Measurements from ENCODE around the gene SLC12A4. TPM values are rescaled to one million over a fixed set of nuclear protein-coding genes. Genes with fewer than 3 reads are reported as not detected.

The SLC12A4 gene
- total and polyA plus RNA-seq, 2 experiments from 2014 or later, result 19.9 to 53.0 TPM

Small RNAs within 50 kb of the gene (small RNA-seq; reads per million reads assigned to genes)
- gene RNU6-359P (ENCODE audit: low replicate concordance), result not detected

Other genes with a start within 250 kb of the SLC12A4 start
- 27.5 and 34.3 TPM in 2 replicates for gene GFOD2, start 249.3 kb downstream of the SLC12A4 start, total RNA-seq (2014; rRNA removed; shearing (Covaris generic))
- 16.5 and 19.3 TPM in 2 replicates for gene GFOD2, start 249.3 kb downstream of the SLC12A4 start, polyA plus RNA-seq (2016; fragmentation: Nextera tagmentation; extraction: Ambion mirVana)
- 9.0 and 9.2 TPM in 2 replicates for gene RANBP10, start 162.1 kb downstream of the SLC12A4 start, total RNA-seq (2014; rRNA removed; shearing (Covaris generic))
- 13.6 and 18.0 TPM in 2 replicates for gene RANBP10, start 162.1 kb downstream of the SLC12A4 start, polyA plus RNA-seq (2016; fragmentation: Nextera tagmentation; extraction: Ambion mirVana)
- 2.4 TPM in 1 of 2 replicates, not detected in the other for gene TSNAXIP1, start 161.7 kb downstream of the SLC12A4 start, total RNA-seq (2014; rRNA removed; shearing (Covaris generic))
- gene TSNAXIP1, start 161.7 kb downstream of the SLC12A4 start, polyA plus RNA-seq (2016; fragmentation: Nextera tagmentation; extraction: Ambion mirVana), result 0.97 and 1.4 TPM in 2 replicates
- 102 and 115 TPM in 2 replicates for gene THAP11, start 126.3 kb downstream of the SLC12A4 start, total RNA-seq (2014; rRNA removed; shearing (Covaris generic))
- 37.3 and 39.5 TPM in 2 replicates for gene THAP11, start 126.3 kb downstream of the SLC12A4 start, polyA plus RNA-seq (2016; fragmentation: Nextera tagmentation; extraction: Ambion mirVana)
- 158 and 321 TPM in 2 replicates for gene NUTF2, start 121.7 kb downstream of the SLC12A4 start, total RNA-seq (2014; rRNA removed; shearing (Covaris generic))
- gene NUTF2, start 121.7 kb downstream of the SLC12A4 start, polyA plus RNA-seq (2016; fragmentation: Nextera tagmentation; extraction: Ambion mirVana), result 373 and 391 TPM in 2 replicates
- gene CENPT, start 120.9 kb downstream of the SLC12A4 start, total RNA-seq (2014; rRNA removed; shearing (Covaris generic)), result 31.8 and 55.4 TPM in 2 replicates
- 59.2 and 63.8 TPM in 2 replicates for gene CENPT, start 120.9 kb downstream of the SLC12A4 start, polyA plus RNA-seq (2016; fragmentation: Nextera tagmentation; extraction: Ambion mirVana)
- gene EDC4, start 95.6 kb downstream of the SLC12A4 start, total RNA-seq (2014; rRNA removed; shearing (Covaris generic)), result 74.2 and 98.5 TPM in 2 replicates
- 34.8 and 39.6 TPM in 2 replicates for gene EDC4, start 95.6 kb downstream of the SLC12A4 start, polyA plus RNA-seq (2016; fragmentation: Nextera tagmentation; extraction: Ambion mirVana)
- gene NRN1L, start 83.8 kb downstream of the SLC12A4 start, total RNA-seq (2014; rRNA removed; shearing (Covaris generic)), result 13.8 and 14.0 TPM in 2 replicates
- 26.1 and 33.8 TPM in 2 replicates for gene NRN1L, start 83.8 kb downstream of the SLC12A4 start, polyA plus RNA-seq (2016; fragmentation: Nextera tagmentation; extraction: Ambion mirVana)
- 22.1 and 23.9 TPM in 2 replicates for gene PSKH1, start 75.4 kb downstream of the SLC12A4 start, total RNA-seq (2014; rRNA removed; shearing (Covaris generic))
- 8.3 and 14.3 TPM in 2 replicates for gene PSKH1, start 75.4 kb downstream of the SLC12A4 start, polyA plus RNA-seq (2016; fragmentation: Nextera tagmentation; extraction: Ambion mirVana)
- gene CTRL, start 36.8 kb downstream of the SLC12A4 start, total RNA-seq (2014; rRNA removed; shearing (Covaris generic)), result 1.6 and 8.0 TPM in 2 replicates
- gene CTRL, start 36.8 kb downstream of the SLC12A4 start, polyA plus RNA-seq (2016; fragmentation: Nextera tagmentation; extraction: Ambion mirVana), result 12.8 and 13.0 TPM in 2 replicates
- 27.5 and 35.0 TPM in 2 replicates for gene PSMB10, start 31.8 kb downstream of the SLC12A4 start, total RNA-seq (2014; rRNA removed; shearing (Covaris generic))
- 114 and 129 TPM in 2 replicates for gene PSMB10, start 31.8 kb downstream of the SLC12A4 start, polyA plus RNA-seq (2016; fragmentation: Nextera tagmentation; extraction: Ambion mirVana)
- 17.6 and 18.9 TPM in 2 replicates for gene LCAT, start 24.5 kb downstream of the SLC12A4 start, total RNA-seq (2014; rRNA removed; shearing (Covaris generic))
- gene LCAT, start 24.5 kb downstream of the SLC12A4 start, polyA plus RNA-seq (2016; fragmentation: Nextera tagmentation; extraction: Ambion mirVana), result 12.4 and 13.7 TPM in 2 replicates
- 7.9 and 18.4 TPM in 2 replicates for gene DPEP3, start 11.9 kb upstream of the SLC12A4 start, total RNA-seq (2014; rRNA removed; shearing (Covaris generic))
- 8.8 and 11.1 TPM in 2 replicates for gene DPEP3, start 11.9 kb upstream of the SLC12A4 start, polyA plus RNA-seq (2016; fragmentation: Nextera tagmentation; extraction: Ambion mirVana)
- gene DPEP2, start 30.8 kb upstream of the SLC12A4 start, total RNA-seq (2014; rRNA removed; shearing (Covaris generic)), result not detected in 2 replicates
- 0.09 TPM in 1 of 2 replicates, not detected in the other for gene DPEP2, start 30.8 kb upstream of the SLC12A4 start, polyA plus RNA-seq (2016; fragmentation: Nextera tagmentation; extraction: Ambion mirVana)
- gene DPEP2NB, start 47.3 kb upstream of the SLC12A4 start, total RNA-seq (2014; rRNA removed; shearing (Covaris generic)), result not detected in 2 replicates
- gene DPEP2NB, start 47.3 kb upstream of the SLC12A4 start, polyA plus RNA-seq (2016; fragmentation: Nextera tagmentation; extraction: Ambion mirVana), result 0.19 TPM in 1 of 2 replicates, not detected in the other
- gene DDX28, start 54.6 kb upstream of the SLC12A4 start, total RNA-seq (2014; rRNA removed; shearing (Covaris generic)), result 18.0 and 23.8 TPM in 2 replicates
- gene DDX28, start 54.6 kb upstream of the SLC12A4 start, polyA plus RNA-seq (2016; fragmentation: Nextera tagmentation; extraction: Ambion mirVana), result 11.9 and 12.2 TPM in 2 replicates
- 22.4 and 26.4 TPM in 2 replicates for gene DUS2, start 54.6 kb upstream of the SLC12A4 start, total RNA-seq (2014; rRNA removed; shearing (Covaris generic))
- 12.8 and 13.3 TPM in 2 replicates for gene DUS2, start 54.6 kb upstream of the SLC12A4 start, polyA plus RNA-seq (2016; fragmentation: Nextera tagmentation; extraction: Ambion mirVana)
- 34.5 and 40.9 TPM in 2 replicates for gene NFATC3, start 116.7 kb upstream of the SLC12A4 start, total RNA-seq (2014; rRNA removed; shearing (Covaris generic))
- 9.2 and 9.3 TPM in 2 replicates for gene NFATC3, start 116.7 kb upstream of the SLC12A4 start, polyA plus RNA-seq (2016; fragmentation: Nextera tagmentation; extraction: Ambion mirVana)